GM12801 (cell line): ENCODE measurements around the gene IFNA8.

Source experiments
- CTCF ChIP-seq: IDR thresholded peaks from one replicate; pipeline ENCODE4 v1.5.1; 2011; ENCODE audit warnings: control low read depth; ENCODE audit not compliant: insufficient read length; ENCODE audit errors: extremely low read depth

IFNA8 gene

GRCh38 chr9:21434202-21435014 lies 25.5 kb downstream of the IFNA8 start:
- no peak for TF ChIP-seq CTCF

GRCh38 chr9:21440139-21440538 lies 31.2 kb downstream of the IFNA8 start, which contains the start of gene IFNA1:
TSS of gene IFNA1 (plus strand) at chr9:21440439. CDS start at chr9:21440508, 69 bp downstream.
- TF ChIP-seq CTCF: no peak

DNA sequence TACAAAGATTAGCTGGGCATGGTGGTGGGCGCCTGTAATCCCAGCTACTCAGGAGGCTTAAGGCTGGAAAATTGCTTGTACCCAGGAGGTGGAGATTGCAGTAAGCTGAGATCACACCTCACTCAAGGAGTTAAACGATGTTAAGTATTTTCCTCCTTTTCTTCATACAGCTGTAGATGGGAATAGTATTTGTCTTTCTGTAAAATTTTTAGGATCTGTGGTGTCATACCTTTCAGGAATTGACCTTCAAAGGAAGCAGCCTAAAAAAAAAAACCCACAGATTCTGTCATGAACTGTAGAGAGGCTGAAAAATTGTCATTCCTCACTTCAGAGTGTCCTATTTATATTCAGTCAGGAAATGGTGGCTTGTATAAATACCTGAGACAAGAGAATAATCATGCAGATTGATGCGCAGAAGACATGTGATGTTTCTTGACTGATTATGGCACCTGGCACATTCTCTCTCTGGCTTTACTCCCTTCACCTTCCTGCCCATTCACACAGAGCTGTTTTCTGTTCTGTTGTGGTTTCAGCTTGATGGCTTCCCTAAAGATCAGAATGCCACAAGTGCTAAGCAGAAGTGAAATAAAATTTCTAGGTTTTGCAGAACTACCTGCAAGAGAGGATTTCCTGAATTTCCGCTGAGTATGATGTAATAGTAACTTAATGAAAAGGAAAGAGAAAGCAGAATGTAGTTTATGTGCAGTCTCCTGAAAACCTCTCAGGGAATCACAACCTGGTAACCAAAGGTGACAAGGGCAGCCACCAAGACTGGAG lies 35.1 kb downstream of the IFNA8 start:
- TF ChIP-seq CTCF: no peak

DNA sequence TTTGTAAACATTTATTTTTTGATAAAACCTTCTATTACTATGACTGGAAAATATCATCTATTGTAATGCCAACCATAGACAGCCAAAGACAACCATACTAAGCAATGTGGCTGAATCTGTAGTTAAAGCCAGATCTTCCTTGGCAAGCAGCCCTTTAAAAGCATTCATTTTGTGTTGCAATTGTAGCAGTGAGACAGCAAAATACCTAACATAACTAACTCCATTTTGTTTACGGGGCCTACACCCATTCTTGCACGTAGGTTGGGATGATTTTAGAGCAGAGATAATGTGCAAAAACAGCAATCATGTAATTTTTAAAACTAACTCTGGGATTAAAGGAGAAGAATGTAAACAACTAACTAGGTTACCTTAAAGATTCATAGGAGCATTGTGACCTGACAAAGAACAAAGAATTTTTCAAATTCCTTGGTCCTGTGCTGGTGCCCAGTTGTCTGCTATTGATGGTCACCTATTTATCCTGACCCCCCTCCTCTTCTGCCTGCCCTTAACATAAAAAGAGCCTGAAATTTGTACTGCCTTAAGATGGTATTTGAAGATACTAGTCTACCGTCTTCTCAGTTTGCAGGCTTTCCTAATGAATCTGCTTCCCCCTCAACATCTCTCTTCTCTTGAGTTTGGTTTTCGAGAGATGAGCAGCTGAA lies 41.9 kb downstream of the IFNA8 start:
- no peak for TF ChIP-seq CTCF

DNA sequence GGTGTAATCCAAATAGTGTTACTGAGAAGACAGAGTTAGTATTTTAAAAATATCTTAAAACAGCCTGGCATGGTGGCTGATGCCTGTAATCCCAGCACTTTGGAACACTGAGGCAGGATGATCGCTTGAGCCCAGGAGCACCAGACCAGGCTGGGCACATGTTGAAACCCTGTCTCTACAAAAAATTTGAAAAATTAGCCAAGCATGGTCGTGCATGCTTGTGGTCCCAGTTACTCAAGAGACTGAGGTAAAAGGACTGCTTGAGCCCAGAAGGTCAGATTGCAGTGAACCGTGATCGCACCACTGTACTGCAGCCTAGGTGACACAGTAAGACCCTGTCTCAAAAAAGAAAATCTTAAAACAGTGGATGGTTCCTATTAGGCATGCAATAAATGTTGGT lies 43.8 kb downstream of the IFNA8 start:
- TF ChIP-seq CTCF: no peak

- no peak for TF ChIP-seq CTCF
Measured at GRCh38 chr9:21454149-21454548, 45.2 kb downstream of the IFNA8 start.

DNA sequence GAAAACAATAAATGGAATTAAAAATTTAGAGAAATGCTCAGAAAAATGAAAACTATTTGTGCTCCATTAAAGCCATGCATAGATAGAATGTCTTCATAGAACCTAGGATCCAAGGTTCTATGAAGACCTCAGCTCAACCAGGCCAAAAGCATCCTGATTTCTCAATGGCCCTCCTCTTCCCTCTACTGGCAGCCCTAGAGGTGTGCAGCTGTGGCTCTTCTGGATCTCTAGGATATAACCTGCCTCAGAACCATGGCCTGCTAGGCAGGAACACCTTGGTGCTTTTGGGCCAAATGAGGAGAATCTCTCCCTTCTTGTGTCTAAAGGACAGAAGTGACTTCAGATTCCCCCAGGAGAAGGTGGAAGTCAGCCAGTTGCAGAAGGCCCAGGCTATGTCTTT lies 46.4 kb downstream of the IFNA8 start:
- TF ChIP-seq CTCF: no peak
